ENCODE measurements around the gene ATP9B. TPM values are rescaled to one million over a fixed set of nuclear protein-coding genes. Genes with fewer than 3 reads are reported as not detected.
"Not testable (repeated sequence)": the region's sequence is repeated elsewhere in the genome, so short reads cannot be mapped to it uniquely, and the experiment has no call there.

Gene ATP9B
- total RNA-seq, 2 donors from 2014 or later = 22.5 to 72.9 TPM

GRCh38 chr18:79372461-79372860, 303.3 kb downstream of the ATP9B start:
- no peaks in the 10 kb centered on the region for H3K27me3 ChIP-seq (replicated peaks; ENCODE audit: insufficient read depth)
- peaks cover 7% of the 10 kb centered on the region for H3K36me3 ChIP-seq
- no peak for DNase-seq (ENCODE audit: low spot score)
- H3K9me3 ChIP-seq = no peaks in the 10 kb centered on the region
- H3K4me1 ChIP-seq (ENCODE audit: control insufficient read depth in 1 of 2, low read depth in 2 of 2) = no peaks in the 10 kb centered on the region
- ATAC-seq (ENCODE audit: insufficient number of reproducible peaks, low FRiP score, low read depth) = no peak
- H3K4me3 ChIP-seq = no peak overlapping the region
- no peak overlapping the region for H3K27ac ChIP-seq
- no peak for TF ChIP-seq CTCF (IDR thresholded peaks at IDR 0.05)

GRCh38 chr18:79372991-79373390, 303.8 kb downstream of the ATP9B start:
- DNase-seq (ENCODE audit: low spot score) = no peak
- Histone ChIP-seq H3K36me3 (peaks cover 9% of the 10 kb centered on the region), H3K4me3 (no peak overlapping the region), H3K4me1 (ENCODE audit: control insufficient read depth in 1 of 2, low read depth in 2 of 2) (no peaks in the 10 kb centered on the region), H3K9me3 (no peaks in the 10 kb centered on the region), H3K27ac (no peak overlapping the region), H3K27me3 (replicated peaks; ENCODE audit: insufficient read depth) (no peaks in the 10 kb centered on the region)
- ATAC-seq (ENCODE audit: insufficient number of reproducible peaks, low FRiP score, low read depth) = no peak
- no peak for TF ChIP-seq CTCF (IDR thresholded peaks at IDR 0.05)

DNA sequence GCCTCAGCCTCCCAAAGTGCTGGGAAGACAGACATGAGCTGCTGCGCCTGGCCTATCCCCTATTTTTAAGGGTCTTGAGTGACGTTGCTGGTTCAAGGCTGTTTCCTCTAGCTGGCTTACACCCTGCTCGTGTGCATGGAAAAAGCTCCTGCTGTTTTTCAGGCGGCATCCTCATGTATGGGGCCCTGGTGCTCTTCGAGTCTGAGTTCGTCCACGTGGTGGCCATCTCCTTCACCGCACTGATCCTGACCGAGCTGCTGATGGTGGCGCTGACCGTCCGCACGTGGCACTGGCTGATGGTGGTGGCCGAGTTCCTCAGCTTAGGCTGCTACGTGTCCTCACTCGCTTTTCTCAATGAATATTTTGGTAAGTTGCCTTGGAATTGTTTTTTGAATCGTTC, 304.5 kb downstream of the ATP9B start:
- H3K4me1 ChIP-seq (ENCODE audit: control insufficient read depth in 1 of 2, low read depth in 2 of 2) = no peaks in the 10 kb centered on the region
- no peak overlapping the region for H3K4me3 ChIP-seq
- H3K27me3 ChIP-seq (replicated peaks; ENCODE audit: insufficient read depth) = no peaks in the 10 kb centered on the region
- H3K36me3 ChIP-seq = peaks cover 9% of the 10 kb centered on the region
- no peak for TF ChIP-seq CTCF (IDR thresholded peaks at IDR 0.05)
- no peak for DNase-seq (ENCODE audit: low spot score)
- no peaks in the 10 kb centered on the region for H3K9me3 ChIP-seq
- no peak overlapping the region for H3K27ac ChIP-seq
- no peak for ATAC-seq (ENCODE audit: insufficient number of reproducible peaks, low FRiP score, low read depth)

GRCh38 chr18:79374408-79375171, 305.4 kb downstream of the ATP9B start:
- no peak for ATAC-seq (ENCODE audit: insufficient number of reproducible peaks, low FRiP score, low read depth)
- Histone ChIP-seq H3K27me3 (replicated peaks; ENCODE audit: insufficient read depth) (no peaks in the 10 kb centered on the region), H3K36me3 (peaks cover 9% of the 10 kb centered on the region), H3K4me3 (no peak overlapping the region), H3K4me1 (ENCODE audit: control insufficient read depth in 1 of 2, low read depth in 2 of 2) (no peaks in the 10 kb centered on the region), H3K27ac (no peak overlapping the region), H3K9me3 (no peaks in the 10 kb centered on the region)
- no peak for DNase-seq (ENCODE audit: low spot score)
- TF ChIP-seq CTCF (IDR thresholded peaks at IDR 0.05) = no peak

- no peak for ATAC-seq (ENCODE audit: insufficient number of reproducible peaks, low FRiP score, low read depth)
Observed at GRCh38 chr18:79375441-79376154, 306.4 kb downstream of the ATP9B start.

GRCh38 chr18:79376661-79377060, 307.5 kb downstream of the ATP9B start:
- not testable (repeated sequence) for H3K4me1 ChIP-seq (ENCODE audit: control insufficient read depth in 1 of 2, low read depth in 2 of 2); DNase-seq (ENCODE audit: low spot score); H3K27me3 ChIP-seq (replicated peaks; ENCODE audit: insufficient read depth); H3K9me3 ChIP-seq; H3K27ac ChIP-seq; ATAC-seq (ENCODE audit: insufficient number of reproducible peaks, low FRiP score, low read depth); H3K36me3 ChIP-seq; H3K4me3 ChIP-seq

More at GRCh38 chr18:79375441-79376154, 306.4 kb downstream of the ATP9B start:
- Histone ChIP-seq H3K27ac (no peak overlapping the region), H3K36me3 (peaks cover 9% of the 10 kb centered on the region), H3K27me3 (replicated peaks; ENCODE audit: insufficient read depth) (no peaks in the 10 kb centered on the region), H3K4me3 (no peak overlapping the region), H3K9me3 (no peaks in the 10 kb centered on the region), H3K4me1 (ENCODE audit: control insufficient read depth in 1 of 2, low read depth in 2 of 2) (no peaks in the 10 kb centered on the region)
- DNase-seq (ENCODE audit: low spot score) = no peak
- no peak for TF ChIP-seq CTCF (IDR thresholded peaks at IDR 0.05)

Measured in thoracic aorta (tissue), 2 donors.